Small intestine (tissue), 16 donors: ENCODE measurements around the gene SVOP. TPM values are rescaled to one million over a fixed set of nuclear protein-coding genes. Genes with fewer than 3 reads are reported as not detected.

Experiments
- DNase-seq, 2 donors: peaks; one replicate each; pipeline versions ENCODE4 v3.0.0 to v3.0.0-alpha.2; 2013
- FAIRE-seq: peaks from 2 replicates; lab custom pipeline; 2012; peaks lifted over from hg19 to GRCh38; lab: Jason Lieb, UNC
- H3K27ac ChIP-seq, 3 donors: one replicate each; pipeline ENCODE4 v1.5.1; 2013; ENCODE audit warnings: low read length in 2 of 3, mild to moderate bottlenecking in 2 of 3, control low read depth in 1 of 3, inconsistent platforms in 1 of 3, low read depth in 1 of 3, moderate library complexity in 1 of 3
- H3K27me3 ChIP-seq, 3 donors: one replicate each; pipeline ENCODE4 v1.6.1; 2013; ENCODE audit warnings: low read length in 3 of 3, inconsistent platforms in 1 of 3; ENCODE audit not compliant: control insufficient read depth in 3 of 3, insufficient read depth in 3 of 3
- H3K36me3 ChIP-seq, 3 donors: one replicate each; pipeline ENCODE4 v1.6.1; 2013; ENCODE audit warnings: low read length in 3 of 3, inconsistent platforms in 1 of 3, low read depth in 1 of 3, mild to moderate bottlenecking in 1 of 3, moderate library complexity in 1 of 3; ENCODE audit not compliant: control insufficient read depth in 3 of 3, insufficient read depth in 2 of 3
- H3K4me1 ChIP-seq, 3 donors: one replicate each; pipeline ENCODE4 v1.6.1; 2013; ENCODE audit warnings: low read length in 2 of 3, inconsistent platforms in 1 of 3, low read depth in 1 of 3, mild to moderate bottlenecking in 1 of 3, moderate library complexity in 1 of 3; ENCODE audit not compliant: control insufficient read depth in 3 of 3, insufficient read depth in 2 of 3
- H3K4me3 ChIP-seq, 3 donors: one replicate each; pipeline ENCODE4 v1.5.1; 2013; ENCODE audit warnings: low read length in 3 of 3, control low read depth in 1 of 3, inconsistent platforms in 1 of 3, low read depth in 1 of 3, mild to moderate bottlenecking in 1 of 3, moderate library complexity in 1 of 3
- H3K9me3 ChIP-seq, 2 donors: one replicate each; pipeline ENCODE4 v1.6.1; 2013; ENCODE audit warnings: low read depth in 1 of 2, low read length in 1 of 2; ENCODE audit not compliant: control insufficient read depth in 2 of 2, insufficient read depth in 1 of 2
- WGBS, 3 donors: extraction: QIAGEN DNeasy Blood & Tissue Kit; methylation state at CpG; one replicate each; pipeline ENCODE4 v1.1.7; 2013; 5-methylcytosine and 5-hydroxymethylcytosine counted together
- long read RNA-seq, 10 donors: transcript quantifications; one replicate each; lab custom pipeline, GENCODE V29; 2026
- polyA plus RNA-seq, 4 donors: library from polyadenylated mRNA; stranded (reverse) in 3 of 4; unstranded in 1 of 4; fragments of 200-250 nt in 3 of 4; fragments of 120-200 nt in 1 of 4; gene quantifications; one replicate each; pipeline versions ENCODE4 v1.2.1 to v1.2.3, GENCODE V29; 2013
- donor health status: healthy with polysubstance abuse.
- donor health status: control.
- donor health status: control.
- donor health status: Bipolar disorder and iron deficiency.
- donor health status: healthy.

The SVOP gene, protein sequence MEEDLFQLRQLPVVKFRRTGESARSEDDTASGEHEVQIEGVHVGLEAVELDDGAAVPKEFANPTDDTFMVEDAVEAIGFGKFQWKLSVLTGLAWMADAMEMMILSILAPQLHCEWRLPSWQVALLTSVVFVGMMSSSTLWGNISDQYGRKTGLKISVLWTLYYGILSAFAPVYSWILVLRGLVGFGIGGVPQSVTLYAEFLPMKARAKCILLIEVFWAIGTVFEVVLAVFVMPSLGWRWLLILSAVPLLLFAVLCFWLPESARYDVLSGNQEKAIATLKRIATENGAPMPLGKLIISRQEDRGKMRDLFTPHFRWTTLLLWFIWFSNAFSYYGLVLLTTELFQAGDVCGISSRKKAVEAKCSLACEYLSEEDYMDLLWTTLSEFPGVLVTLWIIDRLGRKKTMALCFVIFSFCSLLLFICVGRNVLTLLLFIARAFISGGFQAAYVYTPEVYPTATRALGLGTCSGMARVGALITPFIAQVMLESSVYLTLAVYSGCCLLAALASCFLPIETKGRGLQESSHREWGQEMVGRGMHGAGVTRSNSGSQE
- under 1 TPM in 2 of 4 donors, not detected in 2; 0.37 to 0.94 TPM for polyA plus RNA-seq
- long read RNA-seq, donor 1, full-length matches to known transcripts, result 1 of 1 reads
- long read RNA-seq, donor 1, partial matches to known transcripts, result 0 of 1 reads
- long read RNA-seq, donor 1, other reads (novel, unspliced or antisense), result 0 of 1 reads
- long read RNA-seq, donor 2, result 0 reads
- long read RNA-seq, donor 3, result 0 reads
- long read RNA-seq, donor 4, result 0 reads
- long read RNA-seq, donor 5, result 0 reads
- long read RNA-seq, donor 6, full-length matches to known transcripts, result 1 of 1 reads
- long read RNA-seq, donor 6, partial matches to known transcripts, result 0 of 1 reads
- long read RNA-seq, donor 6, other reads (novel, unspliced or antisense), result 0 of 1 reads
- long read RNA-seq, donor 7, result 0 reads
- long read RNA-seq, donor 8, result 0 reads
- long read RNA-seq, donor 9, result 0 reads
- long read RNA-seq, donor 10, full-length matches to known transcripts, result 1 of 1 reads
- long read RNA-seq, donor 10, partial matches to known transcripts, result 0 of 1 reads
- long read RNA-seq, donor 10, other reads (novel, unspliced or antisense), result 0 of 1 reads

DNA sequence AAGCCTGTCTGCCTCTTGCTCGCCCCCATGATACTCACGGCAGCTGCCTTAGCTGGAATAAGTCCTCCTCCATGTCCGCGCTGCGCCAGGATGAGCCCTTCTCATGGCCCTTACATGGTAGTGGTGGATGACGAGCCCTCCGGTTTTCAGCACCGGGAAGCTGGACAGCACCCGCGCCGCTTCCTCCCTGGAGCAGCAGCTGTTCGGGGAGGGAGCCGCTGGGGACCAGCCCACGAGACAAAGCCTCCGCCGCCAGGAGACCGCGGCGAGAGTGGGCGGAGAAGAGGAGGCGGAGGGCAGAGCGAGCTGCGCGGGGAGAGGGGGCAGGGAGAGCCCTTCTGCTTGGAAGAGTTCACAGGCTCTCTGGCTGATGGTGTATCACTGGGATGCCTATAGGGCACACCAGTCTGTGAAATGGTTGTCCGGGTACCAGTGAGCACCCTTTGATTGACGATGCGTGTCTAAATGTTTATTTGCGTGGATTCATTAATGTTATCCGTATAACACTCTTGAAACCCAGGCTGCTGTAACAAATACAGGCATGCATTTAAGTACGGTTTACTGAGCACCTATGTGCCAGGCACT lies at the start of gene SVOP:
TSS of gene SVOP (minus strand) at position 273 of the 585 bp plus-strand sequence. CDS start at position 73, 200 bp downstream.
- Histone ChIP-seq H3K4me1 (no peaks in the 10 kb centered on the region), H3K4me3 (no peak within 1 kb of the TSS), H3K27ac (no peak within 1 kb of the TSS), H3K9me3 (no peaks in the 10 kb centered on the region), H3K36me3 (no peaks in the 10 kb centered on the region), H3K27me3 (peaks cover 0 to 4% (median 0%) of the 10 kb centered on the region in 3 donors)
- DNase-seq, result peak; percentile 50 to 91
- FAIRE-seq, result no peak
- WGBS, 3 donors, result 6 to 8% (median 7%) methylated on average over 30 of the region's 30 CpGs

DNA sequence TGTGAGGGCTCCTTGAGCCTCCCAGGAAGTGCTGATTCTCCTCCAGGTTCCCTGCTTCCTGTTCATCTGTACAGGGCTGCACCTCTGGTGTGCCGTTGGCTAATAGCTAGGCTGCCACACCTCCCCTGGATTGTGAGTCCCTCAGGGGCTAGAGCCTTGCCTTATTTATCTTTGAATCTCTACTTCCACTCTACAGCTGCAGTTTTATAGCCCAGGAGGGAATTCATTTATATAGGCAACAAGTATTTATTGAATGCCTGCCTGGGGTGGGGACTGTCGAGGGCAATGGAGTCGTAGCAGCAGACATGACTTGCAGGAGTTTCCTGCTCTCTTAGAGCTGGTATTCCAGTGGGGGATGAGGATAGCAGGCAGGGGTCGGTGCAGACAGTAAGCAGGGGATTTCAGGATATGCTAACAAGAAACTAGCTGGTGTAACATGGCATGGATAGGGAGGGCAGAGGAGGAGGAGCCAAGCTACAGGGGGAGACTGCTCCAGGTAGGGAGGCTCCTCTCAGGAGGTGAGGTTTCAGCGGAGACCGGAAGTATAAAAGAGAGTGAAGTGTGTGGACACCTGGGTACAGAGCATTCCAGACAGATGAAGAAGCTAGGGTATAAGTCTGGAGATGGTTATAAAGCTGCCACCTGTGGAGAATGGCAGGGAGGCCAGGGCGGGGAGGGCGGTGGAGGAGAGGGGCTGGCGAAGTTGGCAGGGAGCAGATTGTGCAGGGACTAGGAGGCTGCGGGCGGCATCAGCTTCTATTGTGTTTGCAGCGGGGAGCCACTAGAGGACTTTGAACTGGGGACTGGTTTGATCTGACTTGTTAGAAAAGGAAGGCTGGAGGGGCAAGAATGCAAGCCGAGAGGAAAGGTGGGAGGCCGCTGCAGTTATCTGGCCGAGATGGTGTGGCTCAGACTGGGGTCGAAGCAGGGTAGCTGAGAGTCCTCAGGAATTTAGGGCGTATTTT lies 48.7 kb upstream of the SVOP start:
- FAIRE-seq, result no peak
- peak overlapping the region in 2 of 3 donors; percentile 28 to 46 for H3K4me3 ChIP-seq
- WGBS, 3 donors, result 19 to 57% (median 46%) methylated on average over 17 of the region's 17 CpGs
- H3K27me3 ChIP-seq, result no peaks in the 10 kb centered on the region
- peaks cover 0 to 31% (median 8%) of the 10 kb centered on the region in 3 donors for H3K4me1 ChIP-seq
- peak overlapping the region; percentile 76 to 86 (median 83) for H3K27ac ChIP-seq
- H3K9me3 ChIP-seq, result peaks cover 0 to 4% of the 10 kb centered on the region in 2 donors
- H3K36me3 ChIP-seq, result peaks cover 4 to 25% (median 14%) of the 10 kb centered on the region in 3 donors
- DNase-seq, result peak; percentile 92

DNA sequence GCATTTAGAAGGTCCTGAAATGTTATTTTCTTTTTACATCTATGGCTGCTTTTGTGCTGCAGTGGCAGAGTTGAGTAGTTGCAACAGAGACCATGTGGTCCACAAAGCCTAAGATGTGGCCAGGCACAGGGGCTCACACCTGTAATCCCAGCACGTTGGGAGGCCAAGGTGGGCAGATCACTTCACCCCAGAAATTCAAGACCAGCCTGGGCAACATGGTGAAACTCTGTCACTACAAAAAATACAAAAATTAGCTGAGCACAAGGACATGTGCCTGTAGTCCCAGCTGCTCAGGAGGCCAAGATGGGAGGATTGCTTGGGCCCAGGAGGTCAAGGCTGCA lies 45.0 kb upstream of the SVOP start:
- DNase-seq (no peak), FAIRE-seq (no peak)
- H3K9me3 ChIP-seq, result peaks cover 0 to 7% of the 10 kb centered on the region in 2 donors
- WGBS, 3 donors, result 12 to 44% (median 22%) methylated on average over 1 of the region's 1 CpG
- H3K27ac ChIP-seq, result peak overlapping the region in 2 of 3 donors; percentile 27 to 57
- no peak overlapping the region for H3K4me3 ChIP-seq
- peaks cover 0 to 38% (median 8%) of the 10 kb centered on the region in 3 donors for H3K4me1 ChIP-seq
- H3K27me3 ChIP-seq, result no peaks in the 10 kb centered on the region
- peaks cover 2 to 39% (median 4%) of the 10 kb centered on the region in 3 donors for H3K36me3 ChIP-seq

DNA sequence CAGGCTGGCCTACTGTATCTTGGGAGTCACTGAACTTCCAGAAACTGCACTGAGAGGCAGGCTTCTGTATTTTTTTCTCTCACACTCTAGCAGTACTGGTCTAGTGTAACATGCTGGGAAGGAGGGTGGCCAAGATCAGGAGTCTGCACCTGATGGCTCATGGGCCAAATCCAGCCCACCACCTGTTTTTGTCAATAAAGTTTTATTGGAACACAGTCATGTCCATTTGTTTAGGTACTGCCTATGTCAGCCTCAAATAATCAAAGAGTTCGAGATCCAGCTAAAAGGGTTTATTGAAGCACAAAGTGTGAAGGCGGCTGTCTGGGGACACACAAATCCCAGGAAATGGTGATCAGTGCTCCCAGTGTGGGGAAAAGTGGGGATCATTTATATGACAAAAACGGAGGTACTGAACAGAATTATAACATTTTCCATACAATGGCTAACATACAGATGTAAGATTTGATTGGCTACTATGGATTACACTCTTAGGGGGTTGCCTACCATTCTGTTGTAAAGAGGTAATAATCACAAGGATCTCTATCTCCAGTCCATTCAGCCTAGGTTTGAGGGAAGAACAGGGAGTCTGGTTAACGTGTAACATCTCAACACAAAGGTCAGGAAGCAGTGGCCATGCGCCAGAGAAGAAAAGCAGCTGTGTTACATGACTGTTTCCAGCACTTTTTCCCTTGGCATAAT lies 44.4 kb upstream of the SVOP start:
- WGBS, 3 donors, result 21 to 66% (median 38%) methylated on average over 5 of the region's 5 CpGs
- DNase-seq, result peak; percentile 76 to 78
- no peaks in the 10 kb centered on the region for H3K27me3 ChIP-seq
- H3K4me1 ChIP-seq, result peaks cover 0 to 35% (median 8%) of the 10 kb centered on the region in 3 donors
- H3K9me3 ChIP-seq, result peaks cover 0 to 7% of the 10 kb centered on the region in 2 donors
- no peak for FAIRE-seq
- peaks cover 2 to 39% (median 5%) of the 10 kb centered on the region in 3 donors for H3K36me3 ChIP-seq
- no peak overlapping the region for H3K4me3 ChIP-seq
- peak overlapping the region; percentile 27 to 67 (median 39) for H3K27ac ChIP-seq

DNA sequence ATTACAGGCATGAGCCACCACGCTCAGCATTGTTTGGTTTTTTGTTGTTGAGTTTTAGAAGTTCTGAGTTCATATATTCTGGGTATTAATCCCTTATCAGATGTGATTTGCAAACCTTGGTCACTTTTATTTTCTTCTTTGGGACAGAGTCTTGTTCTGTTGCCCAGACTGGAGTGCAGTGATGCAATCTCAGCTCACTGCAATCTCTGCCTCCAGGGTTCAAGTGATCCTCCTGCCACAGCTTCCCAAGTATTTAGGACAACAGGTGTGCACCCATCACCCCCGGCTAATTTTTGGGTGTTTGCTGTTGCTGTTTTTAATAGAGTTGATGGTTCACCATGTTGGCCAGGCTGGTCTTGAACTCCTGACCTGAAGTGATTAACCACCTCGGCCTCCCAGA lies 43.3 kb upstream of the SVOP start:
- DNase-seq (no peak), FAIRE-seq (no peak)
- peaks cover 0 to 7% of the 10 kb centered on the region in 2 donors for H3K9me3 ChIP-seq
- H3K36me3 ChIP-seq, result peaks cover 2 to 44% (median 5%) of the 10 kb centered on the region in 3 donors
- H3K27me3 ChIP-seq, result no peaks in the 10 kb centered on the region
- peaks cover 0 to 29% (median 5%) of the 10 kb centered on the region in 3 donors for H3K4me1 ChIP-seq
- H3K27ac ChIP-seq, result no peak overlapping the region
- 66 to 87% (median 72%) methylated on average over 3 of the region's 3 CpGs for WGBS, 3 donors
- no peak overlapping the region for H3K4me3 ChIP-seq

DNA sequence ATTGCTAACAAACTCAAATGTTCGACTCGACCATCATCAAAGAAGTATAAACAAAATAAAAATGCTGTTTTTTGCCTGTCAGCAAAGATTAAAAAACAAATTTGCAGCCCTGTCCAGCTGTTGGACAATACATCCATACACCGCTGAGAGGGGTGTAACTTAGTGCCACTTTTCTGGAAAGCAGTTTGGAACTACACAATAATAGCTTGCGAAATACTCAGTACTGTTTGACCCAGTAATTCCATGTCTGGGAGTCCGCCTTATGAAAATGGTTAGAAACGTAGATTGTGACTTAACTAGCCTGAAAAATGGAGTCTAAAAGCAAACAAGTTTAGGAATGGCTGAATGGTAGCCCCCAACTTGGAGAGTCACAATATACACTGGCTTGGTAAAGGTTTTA lies 37.9 kb upstream of the SVOP start:
- DNase-seq, result no peak
- Histone ChIP-seq H3K9me3 (peaks cover 0 to 3% of the 10 kb centered on the region in 2 donors), H3K27me3 (no peaks in the 10 kb centered on the region), H3K36me3 (peaks cover 0 to 37% (median 4%) of the 10 kb centered on the region in 3 donors), H3K27ac (no peak overlapping the region), H3K4me3 (no peak overlapping the region), H3K4me1 (peaks cover 0 to 8% (median 0%) of the 10 kb centered on the region in 3 donors)
- no peak for FAIRE-seq
- 93 to 97% (median 94%) methylated on average over 6 of the region's 6 CpGs for WGBS, 3 donors

DNA sequence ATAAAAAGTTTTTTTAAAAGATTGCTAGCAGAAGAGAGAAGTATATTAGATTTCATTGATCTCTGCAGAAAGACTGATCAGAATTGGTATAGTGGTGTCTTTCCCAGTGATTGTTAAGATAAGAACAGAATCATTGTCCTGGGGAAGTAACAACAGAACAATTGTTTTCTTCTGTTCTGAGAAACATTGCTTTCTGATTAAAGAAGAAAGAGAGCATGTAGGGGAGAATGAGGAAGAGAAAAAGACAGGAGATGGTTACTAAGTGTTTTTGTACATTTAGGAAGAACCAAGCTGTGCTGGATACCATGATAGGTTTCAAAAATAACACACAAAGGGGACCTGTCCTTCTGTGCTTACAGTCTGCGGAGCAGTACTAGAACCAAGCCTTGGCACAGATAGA lies 36.5 kb upstream of the SVOP start:
- peaks cover 0 to 32% (median 4%) of the 10 kb centered on the region in 3 donors for H3K36me3 ChIP-seq
- no peaks in the 10 kb centered on the region for H3K27me3 ChIP-seq
- no peak overlapping the region for H3K4me3 ChIP-seq

More for the DNA sequence above, 36.5 kb upstream of the SVOP start:
- no peaks in the 10 kb centered on the region for H3K9me3 ChIP-seq
- peaks cover 0 to 13% (median 0%) of the 10 kb centered on the region in 3 donors for H3K4me1 ChIP-seq
- WGBS, 3 donors, result 93 to 96% (median 94%) methylated on average over 1 of the region's 1 CpG
- DNase-seq, result no peak
- FAIRE-seq, result no peak
- no peak overlapping the region for H3K27ac ChIP-seq
